GM23248 (cell line): ENCODE data around the gene RETREG1.

Source experiments
- EZH2 ChIP-seq: fragments of 200-600 bp; sonication (generic); IDR thresholded peaks from 2 replicates; pipeline ENCODE4 v1.6.1; 2018; ENCODE audit warnings: antibody characterized with exemption, mild to moderate bottlenecking; ENCODE audit not compliant: insufficient read depth, poor library complexity, severe bottlenecking
- EZH2phosphoT487 ChIP-seq: fragments of 200-600 bp; sonication (generic); IDR thresholded peaks from 2 replicates; pipeline ENCODE4 v1.6.1; 2018; ENCODE audit warnings: antibody characterized with exemption, moderate library complexity, mild to moderate bottlenecking, low read depth; ENCODE audit not compliant: insufficient read depth

DNA sequence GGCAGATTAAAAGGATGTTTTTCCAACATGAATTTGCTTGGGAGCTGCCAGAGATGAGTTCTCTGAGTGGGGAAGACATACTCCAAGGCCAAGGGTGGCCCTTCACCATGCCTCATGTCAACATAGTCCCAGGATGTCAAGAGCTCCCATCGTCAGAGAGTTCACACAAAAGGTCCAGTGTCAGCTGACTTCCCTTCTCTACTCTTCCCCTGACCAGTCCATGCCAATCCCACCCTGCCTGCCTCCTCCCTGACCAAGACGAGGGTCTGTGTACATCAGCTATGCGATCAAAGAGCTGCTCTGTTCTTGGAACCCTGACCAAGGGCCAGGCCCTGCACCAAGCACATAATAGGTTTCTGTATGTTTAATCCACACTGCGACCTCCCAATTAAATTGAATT, 80.0 kb downstream of the RETREG1 start:
- TF ChIP-seq EZH2 = no peak
- TF ChIP-seq EZH2phosphoT487 = no peak
